22Rv1 (cell line): ENCODE results near the gene NRK.

ENCODE experiments used
- H3K27ac ChIP-seq: fragments of 450-650 bp; 2 replicates; pipeline ENCODE4 v1.5.1; 2017
- ZFX ChIP-seq: fragments of 450-650 bp; IDR thresholded peaks from 2 replicates; pipeline ENCODE4 v1.6.1; 2017; ENCODE audit warnings: antibody characterized with exemption, borderline replicate concordance
- TF ChIP-seq, protein P1 (sequence below): fragments of 450-650 bp; IDR thresholded peaks from 2 replicates; pipeline ENCODE4 v1.5.1; 2017; ENCODE audit warnings: mild to moderate bottlenecking

Gene NRK

DNA sequence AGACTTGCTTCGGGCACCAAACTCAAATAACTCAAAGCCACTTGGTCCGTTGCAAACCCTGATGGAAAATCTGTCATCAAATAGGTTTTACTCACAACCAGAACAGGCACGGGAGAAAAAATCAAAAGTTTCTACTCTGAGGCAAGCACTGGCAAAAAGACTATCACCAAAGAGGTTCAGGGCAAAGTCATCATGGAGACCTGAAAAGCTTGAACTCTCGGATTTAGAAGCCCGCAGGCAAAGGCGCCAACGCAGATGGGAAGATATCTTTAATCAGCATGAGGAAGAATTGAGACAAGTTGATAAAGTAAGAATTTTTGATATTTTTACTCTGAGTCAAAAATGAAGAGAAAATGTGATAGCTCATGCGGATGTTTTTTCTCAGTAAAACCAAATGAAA, 87.2 kb downstream of the NRK start:
- TF ChIP-seq, protein P1, sequence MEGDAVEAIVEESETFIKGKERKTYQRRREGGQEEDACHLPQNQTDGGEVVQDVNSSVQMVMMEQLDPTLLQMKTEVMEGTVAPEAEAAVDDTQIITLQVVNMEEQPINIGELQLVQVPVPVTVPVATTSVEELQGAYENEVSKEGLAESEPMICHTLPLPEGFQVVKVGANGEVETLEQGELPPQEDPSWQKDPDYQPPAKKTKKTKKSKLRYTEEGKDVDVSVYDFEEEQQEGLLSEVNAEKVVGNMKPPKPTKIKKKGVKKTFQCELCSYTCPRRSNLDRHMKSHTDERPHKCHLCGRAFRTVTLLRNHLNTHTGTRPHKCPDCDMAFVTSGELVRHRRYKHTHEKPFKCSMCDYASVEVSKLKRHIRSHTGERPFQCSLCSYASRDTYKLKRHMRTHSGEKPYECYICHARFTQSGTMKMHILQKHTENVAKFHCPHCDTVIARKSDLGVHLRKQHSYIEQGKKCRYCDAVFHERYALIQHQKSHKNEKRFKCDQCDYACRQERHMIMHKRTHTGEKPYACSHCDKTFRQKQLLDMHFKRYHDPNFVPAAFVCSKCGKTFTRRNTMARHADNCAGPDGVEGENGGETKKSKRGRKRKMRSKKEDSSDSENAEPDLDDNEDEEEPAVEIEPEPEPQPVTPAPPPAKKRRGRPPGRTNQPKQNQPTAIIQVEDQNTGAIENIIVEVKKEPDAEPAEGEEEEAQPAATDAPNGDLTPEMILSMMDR: no peak
- TF ChIP-seq ZFX: no peak

DNA sequence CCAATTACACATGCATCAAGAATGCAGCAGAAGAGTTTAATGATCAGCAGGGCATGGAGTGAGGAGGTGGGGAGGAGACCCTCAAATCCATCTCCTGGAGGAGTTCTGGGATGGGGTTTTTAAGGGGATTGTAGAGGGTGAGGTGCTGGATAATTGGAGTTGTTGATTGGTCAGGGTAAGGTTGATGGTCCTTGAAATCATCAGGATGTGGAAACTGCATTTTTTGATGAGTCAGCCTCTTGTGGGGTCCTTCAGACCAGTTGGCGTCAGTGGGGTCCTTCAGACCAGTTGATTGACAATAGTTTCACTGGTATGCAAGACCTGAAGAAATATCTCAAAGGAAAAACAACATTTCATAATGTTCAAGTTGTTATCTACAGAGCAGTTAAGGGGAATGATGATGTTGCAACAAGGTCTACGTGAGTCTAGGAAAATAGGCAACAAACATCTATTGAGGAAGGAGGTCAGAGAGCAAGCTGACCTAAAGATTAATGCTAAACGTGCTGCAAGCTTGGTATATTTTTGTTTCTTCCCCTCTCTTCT, 88.3 kb downstream of the NRK start:
- TF ChIP-seq, protein P1: no peak
- TF ChIP-seq ZFX: no peak
- no peak overlapping the region for H3K27ac ChIP-seq

More for the DNA sequence above, 87.2 kb downstream of the NRK start:
- no peak overlapping the region for H3K27ac ChIP-seq

DNA sequence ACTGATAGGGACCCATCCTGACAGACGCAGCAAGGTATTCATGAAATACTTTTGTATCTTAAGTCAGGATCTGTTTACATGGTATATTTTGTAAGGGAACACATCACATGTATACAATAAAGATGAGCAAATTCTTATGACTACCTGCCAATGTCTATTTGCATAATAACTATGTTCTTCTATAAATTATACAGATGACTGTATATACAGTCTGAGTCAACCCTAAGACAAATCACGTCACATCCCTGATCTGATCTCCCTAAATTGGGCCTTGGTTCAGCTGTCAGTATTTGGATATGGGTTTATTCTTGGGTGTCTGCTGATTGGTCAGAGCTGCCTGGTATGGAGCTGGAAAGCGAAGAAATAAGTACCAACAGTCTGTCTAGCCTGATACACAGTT, 122.9 kb downstream of the NRK start:
- H3K27ac ChIP-seq: peak overlapping the region; percentile 26; the same call in 1 of the 2 replicates
- TF ChIP-seq, protein P1: no peak
- TF ChIP-seq ZFX: no peak

DNA sequence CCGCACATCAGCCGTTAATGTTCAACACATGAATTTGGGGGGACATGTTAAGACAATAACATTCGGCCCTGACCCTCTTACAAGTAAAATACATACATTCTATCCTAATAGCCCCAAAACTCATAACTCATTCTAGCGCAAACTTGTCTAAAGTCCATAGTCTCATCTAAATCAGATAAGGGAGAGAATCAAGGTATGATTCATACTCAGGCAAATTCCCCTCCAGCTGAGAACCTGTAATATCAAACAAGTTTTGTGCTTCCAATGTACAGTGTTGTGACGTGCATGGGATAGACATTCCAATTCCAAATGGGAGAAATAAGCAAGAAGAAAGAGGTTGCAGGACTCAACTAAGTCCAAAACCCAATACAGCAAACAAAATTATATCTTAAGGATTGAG, 147.1 kb downstream of the NRK start:
- no peak overlapping the region for H3K27ac ChIP-seq
- TF ChIP-seq, protein P1: no peak
- no peak for TF ChIP-seq ZFX

DNA sequence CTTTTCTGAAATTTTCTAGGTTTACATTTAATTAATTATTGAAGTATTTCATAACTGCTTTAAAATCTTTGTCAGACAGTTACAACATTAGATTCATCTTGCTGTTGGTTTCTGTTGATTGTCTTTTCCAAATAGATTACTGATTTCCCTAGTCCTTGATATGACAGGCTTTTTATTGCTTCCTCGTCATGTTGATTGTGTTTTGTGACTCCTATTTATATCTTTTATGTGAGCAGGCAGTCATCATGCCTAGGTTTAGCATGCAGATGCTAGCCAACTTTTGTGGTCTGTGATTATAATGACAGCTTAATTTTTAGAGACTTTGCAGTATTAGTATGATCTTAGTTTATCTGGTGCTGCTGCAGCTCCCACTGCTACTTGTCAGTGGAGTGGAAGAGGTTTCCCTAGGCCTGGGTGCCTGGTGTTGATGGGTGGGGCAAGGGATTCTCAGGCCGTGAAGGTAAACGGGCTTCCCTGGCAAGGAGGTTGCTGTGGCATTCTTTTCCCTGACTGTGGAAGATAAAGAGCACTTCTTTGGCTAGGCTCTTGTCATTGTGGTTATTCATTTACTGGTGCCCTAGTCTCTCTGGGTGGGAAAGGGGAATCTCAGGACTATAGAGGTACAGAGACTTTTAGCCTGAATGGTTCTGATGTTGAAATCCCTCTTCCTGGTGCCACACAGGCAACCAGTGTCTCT, 150.5 kb downstream of the NRK start:
- TF ChIP-seq, protein P1: no peak
- no peak for TF ChIP-seq ZFX
- no peak overlapping the region for H3K27ac ChIP-seq

DNA sequence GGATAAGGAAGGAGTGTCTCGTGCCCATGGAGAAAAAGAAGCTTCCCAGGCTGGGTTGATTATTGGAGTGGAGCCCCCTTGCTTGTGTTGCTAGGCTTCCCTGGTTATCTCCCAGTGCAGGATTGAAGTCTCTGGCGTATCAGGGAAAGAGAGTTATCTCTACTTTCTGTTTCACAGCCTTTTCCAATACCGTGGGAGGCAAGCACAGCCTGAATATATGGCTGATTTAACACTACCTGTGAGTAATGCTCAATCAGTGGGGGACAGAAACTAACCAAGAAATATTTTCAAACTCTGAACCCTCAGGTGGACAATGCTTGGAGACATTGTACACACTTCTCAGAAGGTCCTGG, 151.0 kb downstream of the NRK start:
- TF ChIP-seq, protein P1: no peak
- no peak overlapping the region for H3K27ac ChIP-seq

DNA sequence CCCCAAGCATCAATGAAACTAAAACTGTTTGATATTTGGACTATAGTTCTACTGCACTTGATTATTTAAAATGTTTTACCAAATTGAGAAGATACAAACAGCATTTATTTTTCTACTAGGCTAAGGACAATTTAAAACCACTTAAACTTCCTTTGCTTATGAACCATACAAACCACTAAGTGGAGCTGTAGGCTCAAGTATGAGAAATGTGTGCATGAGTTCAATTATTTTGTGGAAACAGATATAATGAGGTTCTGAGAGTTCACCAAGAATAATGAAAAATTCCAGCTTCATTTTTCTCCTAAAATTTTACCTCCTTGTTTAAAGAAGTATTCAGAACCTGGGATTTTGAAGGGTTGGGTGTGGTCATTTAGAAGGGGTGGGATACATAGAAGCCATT, 153.0 kb downstream of the NRK start:
- TF ChIP-seq ZFX: no peak
- TF ChIP-seq, protein P1: peak; percentile 38
- H3K27ac ChIP-seq: no peak overlapping the region
